WTC11 (cell line): ENCODE measurements around the gene KRTAP5-9. TPM values are rescaled to one million over a fixed set of nuclear protein-coding genes. Genes with fewer than 3 reads are reported as not detected.
"Not testable (repeated sequence)": the region's sequence is repeated elsewhere in the genome, so short reads cannot be mapped to it uniquely, and the experiment has no call there.

ENCODE experiments used
- ATAC-seq: fragments of 200-7000 bp; cut with Tn5 transposase; 2 replicates; pipeline ENCODE4 v1.10.0; 2021; ENCODE audit warnings: mild to moderate bottlenecking, moderate library complexity
- CTCF ChIA-PET: fragments of 300-600 bp; sonication (Branson Sonifier 250); formaldehyde crosslinking; loops from one replicate; lab custom pipeline; 2021; ENCODE audit warnings: antibody characterized with exemption; lab: Charles Lee
- POLR2A ChIA-PET: fragments of 350-600 bp; sonication (Branson Sonifier 250); formaldehyde crosslinking; loops from one replicate; lab custom pipeline; 2021; ENCODE audit warnings: antibody characterized with exemption; lab: Charles Lee
- DNase-seq: peaks from one replicate; pipeline ENCODE4 v3.0.0; 2021; ENCODE audit warnings: low spot score
- H3K27ac Mint-ChIP-seq: 2 replicates; pipeline ENCODE4 v1.8.0; 2021; ENCODE audit warnings: mixed read lengths
- H3K27me3 Mint-ChIP-seq: 2 replicates; pipeline ENCODE4 v1.8.0; 2021; ENCODE audit warnings: low read depth, mild to moderate bottlenecking, moderate library complexity, mixed read lengths
- H3K36me3 Mint-ChIP-seq: 2 replicates; pipeline ENCODE4 v1.8.0; 2021; ENCODE audit warnings: mixed read lengths
- H3K4me1 Mint-ChIP-seq: 2 replicates; pipeline ENCODE4 v1.8.0; 2022; ENCODE audit warnings: mixed read lengths
- H3K4me3 Mint-ChIP-seq: 2 replicates; pipeline ENCODE4 v1.8.0; 2021; ENCODE audit warnings: mild to moderate bottlenecking, moderate library complexity, mixed read lengths
- H3K9me3 Mint-ChIP-seq: 2 replicates; pipeline ENCODE4 v1.8.0; 2021; ENCODE audit warnings: mixed read lengths
- ETV6 ChIP-seq: sonication (generic); formaldehyde crosslinking; IDR thresholded peaks from 2 replicates; pipeline ENCODE4 v1.8.1; 2022; ENCODE audit warnings: mild to moderate bottlenecking, missing genetic modification reagents
- FOXP1 ChIP-seq: sonication (generic); formaldehyde crosslinking; IDR thresholded peaks from 2 replicates; pipeline ENCODE4 v1.8.0; 2022; ENCODE audit warnings: missing genetic modification reagents, mild to moderate bottlenecking, moderate library complexity, borderline replicate concordance
- HMGA2 ChIP-seq: fragments of 250-450 bp; sonication (Bioruptor Pico); IDR thresholded peaks from 2 replicates; pipeline ENCODE4 v1.4.0; 2021; ENCODE audit warnings: mild to moderate bottlenecking, moderate library complexity
- KAT7 ChIP-seq: sonication (generic); formaldehyde crosslinking; IDR thresholded peaks from 2 replicates; pipeline ENCODE4 v1.8.1; 2023; ENCODE audit warnings: missing genetic modification reagents, mild to moderate bottlenecking, borderline replicate concordance
- MYBL2 ChIP-seq: sonication (generic); formaldehyde crosslinking; IDR thresholded peaks from 2 replicates; pipeline ENCODE4 v1.8.1; 2023; ENCODE audit warnings: mild to moderate bottlenecking, moderate library complexity, missing genetic modification reagents
- NR2C2 ChIP-seq: sonication (generic); formaldehyde crosslinking; IDR thresholded peaks from 2 replicates; pipeline ENCODE4 v1.8.0; 2022; ENCODE audit warnings: mild to moderate bottlenecking, missing genetic modification reagents
- TCF7 ChIP-seq: sonication (generic); formaldehyde crosslinking; IDR thresholded peaks from 2 replicates; pipeline ENCODE4 v1.8.0; 2022; ENCODE audit warnings: mild to moderate bottlenecking, low read depth, missing genetic modification reagents, moderate library complexity
- ZNF317 ChIP-seq: sonication (generic); formaldehyde crosslinking; IDR thresholded peaks from 2 replicates; pipeline ENCODE4 v1.8.1; 2023; ENCODE audit warnings: low read depth, mild to moderate bottlenecking, moderate library complexity, missing genetic modification reagents, borderline replicate concordance
- total RNA-seq: library from RNA; stranded (reverse); gene quantifications from 3 replicates; pipeline ENCODE4 v1.2.3, GENCODE V29; 2021
- TF ChIP-seq, protein P1 (sequence below): sonication (generic); formaldehyde crosslinking; IDR thresholded peaks from 2 replicates; pipeline ENCODE4 v1.8.1; 2023; ENCODE audit warnings: mild to moderate bottlenecking, missing genetic modification reagents, moderate library complexity
- TF ChIP-seq, protein P2 (sequence below): sonication (generic); formaldehyde crosslinking; IDR thresholded peaks from 2 replicates; pipeline ENCODE4 v1.8.0; 2022; ENCODE audit warnings: missing genetic modification reagents
- TF ChIP-seq, protein P3 (sequence below): sonication (generic); formaldehyde crosslinking; IDR thresholded peaks from 2 replicates; pipeline ENCODE4 v1.8.1; 2022; ENCODE audit warnings: mild to moderate bottlenecking, moderate library complexity, missing genetic modification reagents
- TF ChIP-seq, protein P4 (sequence below): sonication (generic); formaldehyde crosslinking; IDR thresholded peaks from 2 replicates; pipeline ENCODE4 v1.8.0; 2023; ENCODE audit warnings: missing genetic modification reagents, mild to moderate bottlenecking, borderline replicate concordance
- TF ChIP-seq, protein P5 (sequence below): sonication (generic); formaldehyde crosslinking; IDR thresholded peaks from 2 replicates; pipeline ENCODE4 v1.8.1; 2023; ENCODE audit warnings: mild to moderate bottlenecking, missing genetic modification reagents
- TF ChIP-seq, protein P6 (sequence below): fragments of 250-450 bp; sonication (Bioruptor Pico); conservative IDR thresholded peaks from 2 replicates; pipeline ENCODE4 v1.9.0; 2021; ENCODE audit warnings: mild to moderate bottlenecking

The KRTAP5-9 gene
- total RNA-seq, 1 experiment from 2014 or later, result not detected

DNA sequence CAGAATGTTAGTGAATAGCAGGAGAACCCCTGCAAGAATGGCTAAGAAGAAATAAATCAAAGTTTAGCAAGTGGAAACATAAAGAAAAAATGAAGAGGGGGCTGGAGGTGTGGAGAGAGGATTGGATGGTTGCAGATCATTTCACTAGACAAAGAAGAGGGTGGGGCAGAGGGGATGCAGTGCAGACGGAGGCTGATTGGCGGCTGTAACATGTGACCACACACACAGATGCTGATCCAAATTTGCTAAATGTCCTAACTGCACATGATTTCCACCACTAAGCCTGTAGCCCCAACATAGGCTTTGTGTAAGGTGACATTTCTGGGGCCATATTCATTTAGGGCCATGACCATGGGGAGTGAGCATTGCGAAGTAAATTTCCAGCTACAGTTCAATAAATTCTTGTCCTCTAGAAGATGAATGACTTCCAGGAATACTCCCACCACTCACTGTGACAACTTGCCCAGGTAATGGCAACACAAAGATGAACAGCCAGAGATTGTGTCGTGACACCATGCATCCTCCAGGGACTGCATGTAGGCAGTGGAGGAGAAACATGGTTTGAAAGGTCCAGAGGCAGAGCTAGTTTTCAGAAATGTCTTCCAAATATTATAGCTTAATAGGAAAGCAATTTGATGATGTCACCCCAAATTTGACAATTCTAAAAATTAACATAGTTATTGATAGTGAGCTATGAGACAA, 27.7 kb downstream of the KRTAP5-9 start (continued):
- TF ChIP-seq, protein P1, sequence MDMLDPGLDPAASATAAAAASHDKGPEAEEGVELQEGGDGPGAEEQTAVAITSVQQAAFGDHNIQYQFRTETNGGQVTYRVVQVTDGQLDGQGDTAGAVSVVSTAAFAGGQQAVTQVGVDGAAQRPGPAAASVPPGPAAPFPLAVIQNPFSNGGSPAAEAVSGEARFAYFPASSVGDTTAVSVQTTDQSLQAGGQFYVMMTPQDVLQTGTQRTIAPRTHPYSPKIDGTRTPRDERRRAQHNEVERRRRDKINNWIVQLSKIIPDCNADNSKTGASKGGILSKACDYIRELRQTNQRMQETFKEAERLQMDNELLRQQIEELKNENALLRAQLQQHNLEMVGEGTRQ (CRISPR knock-in tag), result no peak
- TF ChIP-seq TCF7, result no peak

DNA sequence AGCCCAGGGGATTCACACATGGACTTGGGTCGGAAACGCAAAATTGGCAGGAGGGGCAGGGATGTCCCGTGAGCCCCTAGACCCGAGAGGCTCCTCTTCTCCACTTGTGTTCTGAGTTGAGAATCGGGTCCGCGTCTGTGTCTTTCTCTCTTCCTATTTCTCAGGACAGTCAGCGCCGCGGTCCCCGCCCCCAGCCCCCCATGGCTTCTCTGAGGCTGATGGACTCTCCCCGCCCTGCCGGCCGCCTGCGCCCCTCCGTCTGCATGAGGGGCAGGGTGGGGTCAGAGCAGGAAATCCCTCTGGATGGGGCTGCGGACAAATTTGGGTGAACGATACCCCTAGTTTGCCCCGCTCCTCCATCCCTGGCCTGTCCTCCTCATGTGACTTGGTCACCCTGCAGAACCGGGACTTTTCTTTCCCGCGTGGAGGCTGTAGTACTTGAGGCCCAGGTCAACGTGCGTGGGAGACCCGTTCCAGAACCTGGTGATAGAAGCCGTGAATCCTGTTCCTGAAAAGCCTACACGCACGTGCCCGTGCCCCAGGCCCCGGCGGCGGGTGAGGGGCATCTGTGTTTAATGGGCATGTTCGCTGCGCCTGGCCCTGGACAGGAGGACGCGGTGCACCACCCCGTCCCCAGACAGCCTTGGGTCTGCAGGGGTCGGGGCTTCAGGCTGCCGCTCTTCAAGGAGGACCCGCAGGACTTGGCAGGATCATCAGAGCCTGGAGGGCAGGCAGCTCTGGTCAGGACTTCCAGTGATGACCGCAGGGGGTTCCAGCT, 28.7 kb downstream of the KRTAP5-9 start:
- CTCF ChIA-PET, H3K4me3 Mint-ChIP-seq, H3K9me3 Mint-ChIP-seq, POLR2A ChIA-PET, H3K36me3 Mint-ChIP-seq, H3K27ac Mint-ChIP-seq, ATAC-seq, DNase-seq: not testable (repeated sequence)
- Mint-ChIP-seq H3K4me1 (peaks cover 27% of the 10 kb centered on the region), H3K27me3 (peaks cover 20% of the 10 kb centered on the region)

DNA sequence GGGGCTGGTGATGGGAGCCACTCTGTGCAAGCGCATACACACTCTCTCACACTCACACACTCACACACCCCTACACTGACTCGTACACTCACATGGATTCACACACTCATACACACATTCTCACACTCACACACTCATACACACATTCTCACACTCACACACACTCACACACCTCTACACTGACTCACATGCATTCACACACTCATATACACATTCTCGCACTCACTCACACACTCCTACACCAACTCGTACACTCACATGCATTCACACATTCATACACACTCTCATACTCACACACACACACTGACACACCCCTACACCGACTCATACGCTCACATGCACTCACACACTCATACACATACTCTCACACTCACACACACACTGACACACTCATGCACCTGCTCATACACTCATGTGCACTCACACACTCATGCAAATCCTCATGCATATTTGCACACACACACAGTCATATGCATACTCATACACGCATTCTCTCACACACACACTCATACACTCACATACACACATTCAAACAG, 29.3 kb downstream of the KRTAP5-9 start:
- peaks cover 30% of the 10 kb centered on the region for H3K4me1 Mint-ChIP-seq
- ChIA-PET CTCF (no interaction called here), POLR2A (no interaction called here)
- DNase-seq, result no peak
- H3K27ac Mint-ChIP-seq, result no peak overlapping the region
- no peaks in the 10 kb centered on the region for H3K9me3 Mint-ChIP-seq
- ATAC-seq, result no peak
- no peaks in the 10 kb centered on the region for H3K36me3 Mint-ChIP-seq
- no peak overlapping the region for H3K4me3 Mint-ChIP-seq
- peaks cover 23% of the 10 kb centered on the region for H3K27me3 Mint-ChIP-seq
- no peak for TF ChIP-seq ZNF317
- TF ChIP-seq, protein P2, sequence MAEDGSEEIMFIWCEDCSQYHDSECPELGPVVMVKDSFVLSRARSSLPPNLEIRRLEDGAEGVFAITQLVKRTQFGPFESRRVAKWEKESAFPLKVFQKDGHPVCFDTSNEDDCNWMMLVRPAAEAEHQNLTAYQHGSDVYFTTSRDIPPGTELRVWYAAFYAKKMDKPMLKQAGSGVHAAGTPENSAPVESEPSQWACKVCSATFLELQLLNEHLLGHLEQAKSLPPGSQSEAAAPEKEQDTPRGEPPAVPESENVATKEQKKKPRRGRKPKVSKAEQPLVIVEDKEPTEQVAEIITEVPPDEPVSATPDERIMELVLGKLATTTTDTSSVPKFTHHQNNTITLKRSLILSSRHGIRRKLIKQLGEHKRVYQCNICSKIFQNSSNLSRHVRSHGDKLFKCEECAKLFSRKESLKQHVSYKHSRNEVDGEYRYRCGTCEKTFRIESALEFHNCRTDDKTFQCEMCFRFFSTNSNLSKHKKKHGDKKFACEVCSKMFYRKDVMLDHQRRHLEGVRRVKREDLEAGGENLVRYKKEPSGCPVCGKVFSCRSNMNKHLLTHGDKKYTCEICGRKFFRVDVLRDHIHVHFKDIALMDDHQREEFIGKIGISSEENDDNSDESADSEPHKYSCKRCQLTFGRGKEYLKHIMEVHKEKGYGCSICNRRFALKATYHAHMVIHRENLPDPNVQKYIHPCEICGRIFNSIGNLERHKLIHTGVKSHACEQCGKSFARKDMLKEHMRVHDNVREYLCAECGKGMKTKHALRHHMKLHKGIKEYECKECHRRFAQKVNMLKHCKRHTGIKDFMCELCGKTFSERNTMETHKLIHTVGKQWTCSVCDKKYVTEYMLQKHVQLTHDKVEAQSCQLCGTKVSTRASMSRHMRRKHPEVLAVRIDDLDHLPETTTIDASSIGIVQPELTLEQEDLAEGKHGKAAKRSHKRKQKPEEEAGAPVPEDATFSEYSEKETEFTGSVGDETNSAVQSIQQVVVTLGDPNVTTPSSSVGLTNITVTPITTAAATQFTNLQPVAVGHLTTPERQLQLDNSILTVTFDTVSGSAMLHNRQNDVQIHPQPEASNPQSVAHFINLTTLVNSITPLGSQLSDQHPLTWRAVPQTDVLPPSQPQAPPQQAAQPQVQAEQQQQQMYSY, result no peak
- TF ChIP-seq, protein P3, sequence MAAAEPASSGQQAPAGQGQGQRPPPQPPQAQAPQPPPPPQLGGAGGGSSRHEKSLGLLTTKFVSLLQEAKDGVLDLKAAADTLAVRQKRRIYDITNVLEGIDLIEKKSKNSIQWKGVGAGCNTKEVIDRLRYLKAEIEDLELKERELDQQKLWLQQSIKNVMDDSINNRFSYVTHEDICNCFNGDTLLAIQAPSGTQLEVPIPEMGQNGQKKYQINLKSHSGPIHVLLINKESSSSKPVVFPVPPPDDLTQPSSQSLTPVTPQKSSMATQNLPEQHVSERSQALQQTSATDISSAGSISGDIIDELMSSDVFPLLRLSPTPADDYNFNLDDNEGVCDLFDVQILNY, result no peak
- TF ChIP-seq KAT7 (CRISPR knock-in tag), result no peak
- TF ChIP-seq MYBL2 (CRISPR knock-in tag), result no peak
- TF ChIP-seq HMGA2 (CRISPR knock-in tag), result no peak
- TF ChIP-seq, protein P4, sequence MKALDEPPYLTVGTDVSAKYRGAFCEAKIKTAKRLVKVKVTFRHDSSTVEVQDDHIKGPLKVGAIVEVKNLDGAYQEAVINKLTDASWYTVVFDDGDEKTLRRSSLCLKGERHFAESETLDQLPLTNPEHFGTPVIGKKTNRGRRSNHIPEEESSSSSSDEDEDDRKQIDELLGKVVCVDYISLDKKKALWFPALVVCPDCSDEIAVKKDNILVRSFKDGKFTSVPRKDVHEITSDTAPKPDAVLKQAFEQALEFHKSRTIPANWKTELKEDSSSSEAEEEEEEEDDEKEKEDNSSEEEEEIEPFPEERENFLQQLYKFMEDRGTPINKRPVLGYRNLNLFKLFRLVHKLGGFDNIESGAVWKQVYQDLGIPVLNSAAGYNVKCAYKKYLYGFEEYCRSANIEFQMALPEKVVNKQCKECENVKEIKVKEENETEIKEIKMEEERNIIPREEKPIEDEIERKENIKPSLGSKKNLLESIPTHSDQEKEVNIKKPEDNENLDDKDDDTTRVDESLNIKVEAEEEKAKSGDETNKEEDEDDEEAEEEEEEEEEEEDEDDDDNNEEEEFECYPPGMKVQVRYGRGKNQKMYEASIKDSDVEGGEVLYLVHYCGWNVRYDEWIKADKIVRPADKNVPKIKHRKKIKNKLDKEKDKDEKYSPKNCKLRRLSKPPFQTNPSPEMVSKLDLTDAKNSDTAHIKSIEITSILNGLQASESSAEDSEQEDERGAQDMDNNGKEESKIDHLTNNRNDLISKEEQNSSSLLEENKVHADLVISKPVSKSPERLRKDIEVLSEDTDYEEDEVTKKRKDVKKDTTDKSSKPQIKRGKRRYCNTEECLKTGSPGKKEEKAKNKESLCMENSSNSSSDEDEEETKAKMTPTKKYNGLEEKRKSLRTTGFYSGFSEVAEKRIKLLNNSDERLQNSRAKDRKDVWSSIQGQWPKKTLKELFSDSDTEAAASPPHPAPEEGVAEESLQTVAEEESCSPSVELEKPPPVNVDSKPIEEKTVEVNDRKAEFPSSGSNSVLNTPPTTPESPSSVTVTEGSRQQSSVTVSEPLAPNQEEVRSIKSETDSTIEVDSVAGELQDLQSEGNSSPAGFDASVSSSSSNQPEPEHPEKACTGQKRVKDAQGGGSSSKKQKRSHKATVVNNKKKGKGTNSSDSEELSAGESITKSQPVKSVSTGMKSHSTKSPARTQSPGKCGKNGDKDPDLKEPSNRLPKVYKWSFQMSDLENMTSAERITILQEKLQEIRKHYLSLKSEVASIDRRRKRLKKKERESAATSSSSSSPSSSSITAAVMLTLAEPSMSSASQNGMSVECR (CRISPR knock-in tag), result no peak
- TF ChIP-seq ETV6 (CRISPR knock-in tag), result no peak
- TF ChIP-seq, protein P5, sequence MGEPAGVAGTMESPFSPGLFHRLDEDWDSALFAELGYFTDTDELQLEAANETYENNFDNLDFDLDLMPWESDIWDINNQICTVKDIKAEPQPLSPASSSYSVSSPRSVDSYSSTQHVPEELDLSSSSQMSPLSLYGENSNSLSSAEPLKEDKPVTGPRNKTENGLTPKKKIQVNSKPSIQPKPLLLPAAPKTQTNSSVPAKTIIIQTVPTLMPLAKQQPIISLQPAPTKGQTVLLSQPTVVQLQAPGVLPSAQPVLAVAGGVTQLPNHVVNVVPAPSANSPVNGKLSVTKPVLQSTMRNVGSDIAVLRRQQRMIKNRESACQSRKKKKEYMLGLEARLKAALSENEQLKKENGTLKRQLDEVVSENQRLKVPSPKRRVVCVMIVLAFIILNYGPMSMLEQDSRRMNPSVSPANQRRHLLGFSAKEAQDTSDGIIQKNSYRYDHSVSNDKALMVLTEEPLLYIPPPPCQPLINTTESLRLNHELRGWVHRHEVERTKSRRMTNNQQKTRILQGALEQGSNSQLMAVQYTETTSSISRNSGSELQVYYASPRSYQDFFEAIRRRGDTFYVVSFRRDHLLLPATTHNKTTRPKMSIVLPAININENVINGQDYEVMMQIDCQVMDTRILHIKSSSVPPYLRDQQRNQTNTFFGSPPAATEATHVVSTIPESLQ (CRISPR knock-in tag), result no peak
- no peak for TF ChIP-seq TCF7
- TF ChIP-seq FOXP1 (CRISPR knock-in tag), result no peak
- TF ChIP-seq, protein P6, sequence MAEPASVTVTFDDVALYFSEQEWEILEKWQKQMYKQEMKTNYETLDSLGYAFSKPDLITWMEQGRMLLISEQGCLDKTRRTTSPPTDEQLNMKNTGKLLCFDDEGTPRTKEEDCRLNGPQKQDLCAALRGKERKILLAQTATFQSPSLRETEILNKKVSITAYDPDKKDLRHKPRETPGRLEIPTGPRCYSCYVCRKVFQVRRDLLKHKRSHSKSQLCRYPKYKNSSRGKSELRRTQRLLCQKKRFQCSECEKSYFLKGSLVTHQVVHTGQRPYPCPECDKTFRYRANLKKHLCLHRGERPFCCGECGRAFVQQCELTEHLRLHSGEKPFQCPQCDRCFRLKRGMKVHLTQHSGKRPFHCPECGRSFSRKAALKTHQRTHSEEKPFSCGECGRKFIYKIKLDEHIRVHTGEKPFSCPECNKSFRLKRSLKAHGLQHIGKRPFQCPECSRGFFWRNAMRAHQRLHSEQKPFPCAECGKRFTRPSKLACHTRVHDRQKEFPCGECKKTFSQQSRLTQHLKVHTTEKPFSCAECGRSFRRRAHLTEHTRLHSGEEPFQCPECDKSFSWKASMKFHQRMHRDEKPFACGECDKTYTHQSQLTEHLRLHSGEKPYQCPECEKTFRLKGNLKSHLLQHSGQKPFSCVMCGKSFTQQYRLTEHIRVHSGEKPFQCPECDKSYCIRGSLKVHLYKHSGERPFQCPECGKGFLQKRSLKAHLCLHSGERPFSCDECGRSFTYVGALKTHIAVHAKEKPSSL (CRISPR knock-in tag), result no peak
- no peak for TF ChIP-seq NR2C2 (CRISPR knock-in tag)
